ENCODE results near the gene DNA2.
A peak's percentile ranks its signal among the peaks of the same experiment; 100 is the strongest.
"Not testable (repeated sequence)": the region's sequence is repeated elsewhere in the genome, so short reads cannot be mapped to it uniquely, and the experiment has no call there.

DNA2 gene, protein sequence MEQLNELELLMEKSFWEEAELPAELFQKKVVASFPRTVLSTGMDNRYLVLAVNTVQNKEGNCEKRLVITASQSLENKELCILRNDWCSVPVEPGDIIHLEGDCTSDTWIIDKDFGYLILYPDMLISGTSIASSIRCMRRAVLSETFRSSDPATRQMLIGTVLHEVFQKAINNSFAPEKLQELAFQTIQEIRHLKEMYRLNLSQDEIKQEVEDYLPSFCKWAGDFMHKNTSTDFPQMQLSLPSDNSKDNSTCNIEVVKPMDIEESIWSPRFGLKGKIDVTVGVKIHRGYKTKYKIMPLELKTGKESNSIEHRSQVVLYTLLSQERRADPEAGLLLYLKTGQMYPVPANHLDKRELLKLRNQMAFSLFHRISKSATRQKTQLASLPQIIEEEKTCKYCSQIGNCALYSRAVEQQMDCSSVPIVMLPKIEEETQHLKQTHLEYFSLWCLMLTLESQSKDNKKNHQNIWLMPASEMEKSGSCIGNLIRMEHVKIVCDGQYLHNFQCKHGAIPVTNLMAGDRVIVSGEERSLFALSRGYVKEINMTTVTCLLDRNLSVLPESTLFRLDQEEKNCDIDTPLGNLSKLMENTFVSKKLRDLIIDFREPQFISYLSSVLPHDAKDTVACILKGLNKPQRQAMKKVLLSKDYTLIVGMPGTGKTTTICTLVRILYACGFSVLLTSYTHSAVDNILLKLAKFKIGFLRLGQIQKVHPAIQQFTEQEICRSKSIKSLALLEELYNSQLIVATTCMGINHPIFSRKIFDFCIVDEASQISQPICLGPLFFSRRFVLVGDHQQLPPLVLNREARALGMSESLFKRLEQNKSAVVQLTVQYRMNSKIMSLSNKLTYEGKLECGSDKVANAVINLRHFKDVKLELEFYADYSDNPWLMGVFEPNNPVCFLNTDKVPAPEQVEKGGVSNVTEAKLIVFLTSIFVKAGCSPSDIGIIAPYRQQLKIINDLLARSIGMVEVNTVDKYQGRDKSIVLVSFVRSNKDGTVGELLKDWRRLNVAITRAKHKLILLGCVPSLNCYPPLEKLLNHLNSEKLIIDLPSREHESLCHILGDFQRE

GRCh38 chr10:68471586-68472408 lies at the start of gene DNA2:
TSS of gene DNA2 (minus strand) at chr10:68471973. CDS start at chr10:68471864, 109 bp downstream.
- Histone ChIP-seq H3K4me1 (ENCODE audit: control insufficient read depth, insufficient read depth, low read length) (peaks cover 4% of the 10 kb centered on the region), H3K9ac (ENCODE audit: low read length) (peak within 1 kb of the TSS; percentile 70)

DNA sequence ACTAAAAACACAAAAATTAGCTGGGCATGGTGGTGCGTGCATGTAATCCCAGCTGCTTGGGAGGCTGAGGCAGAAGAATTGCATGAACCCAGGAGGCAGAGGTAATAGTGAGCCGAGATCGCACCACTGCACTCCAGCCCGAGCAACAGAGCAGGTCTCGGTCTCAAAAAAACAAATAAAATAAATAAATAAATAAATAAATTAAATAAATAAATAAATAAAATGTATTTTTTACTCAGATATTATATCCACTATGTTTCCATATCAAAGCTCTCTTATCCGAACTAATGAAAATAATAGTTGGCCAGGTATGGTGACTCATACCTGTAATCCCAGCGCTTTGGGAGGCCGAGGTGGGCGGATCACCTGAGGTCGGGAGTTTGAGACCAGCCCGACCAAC lies 46.8 kb upstream of the DNA2 start:
- H3K9ac ChIP-seq (ENCODE audit: low read length); H3K9me3 ChIP-seq (ENCODE audit: control insufficient read depth, low read length); H3K36me3 ChIP-seq (ENCODE audit: control insufficient read depth, insufficient read depth, low read length); H3K27me3 ChIP-seq (ENCODE audit: control insufficient read depth, insufficient read depth, low read length); H3K4me3 ChIP-seq (ENCODE audit: low read length): not testable (repeated sequence)
- H3K4me1 ChIP-seq (ENCODE audit: control insufficient read depth, insufficient read depth, low read length), result peaks cover 11% of the 10 kb centered on the region

More at GRCh38 chr10:68471586-68472408, at the start of gene DNA2:
- Histone ChIP-seq H3K9me3 (ENCODE audit: control insufficient read depth, low read length) (no peaks in the 10 kb centered on the region), H3K27me3 (ENCODE audit: control insufficient read depth, insufficient read depth, low read length) (no peaks in the 10 kb centered on the region), H3K36me3 (ENCODE audit: control insufficient read depth, insufficient read depth, low read length) (no peaks in the 10 kb centered on the region), H3K4me3 (ENCODE audit: low read length) (peak within 1 kb of the TSS; percentile 73)

DNA sequence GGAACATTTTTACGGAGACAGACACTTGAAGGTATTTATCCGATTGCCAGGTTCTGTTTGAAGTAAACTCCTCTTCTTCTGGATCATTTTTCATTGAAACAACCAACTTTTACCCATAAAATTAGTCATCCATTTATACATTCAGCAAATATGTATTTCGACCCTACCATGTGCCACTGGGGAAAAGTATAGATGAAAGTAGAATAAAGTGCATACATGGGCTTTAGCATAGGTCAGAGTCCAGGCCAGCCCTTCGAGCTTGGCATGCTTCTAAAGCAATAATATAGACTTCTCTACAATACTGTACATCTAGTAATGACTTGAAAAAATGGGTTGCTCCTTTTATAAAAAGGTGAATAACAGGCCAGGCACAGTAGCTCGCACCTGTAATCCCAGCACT lies 45.4 kb upstream of the DNA2 start:
- Histone ChIP-seq H3K4me1 (ENCODE audit: control insufficient read depth, insufficient read depth, low read length) (peaks cover 11% of the 10 kb centered on the region), H3K4me3 (ENCODE audit: low read length) (no peak overlapping the region), H3K9me3 (ENCODE audit: control insufficient read depth, low read length) (no peaks in the 10 kb centered on the region), H3K27me3 (ENCODE audit: control insufficient read depth, insufficient read depth, low read length) (no peaks in the 10 kb centered on the region), H3K36me3 (ENCODE audit: control insufficient read depth, insufficient read depth, low read length) (no peaks in the 10 kb centered on the region), H3K9ac (ENCODE audit: low read length) (no peak overlapping the region)

GRCh38 chr10:68516766-68517165 lies 45.0 kb upstream of the DNA2 start:
- peaks cover 11% of the 10 kb centered on the region for H3K4me1 ChIP-seq (ENCODE audit: control insufficient read depth, insufficient read depth, low read length)
- no peak overlapping the region for H3K9ac ChIP-seq (ENCODE audit: low read length)
- H3K4me3 ChIP-seq (ENCODE audit: low read length), result no peak overlapping the region
- H3K9me3 ChIP-seq (ENCODE audit: control insufficient read depth, low read length), result no peaks in the 10 kb centered on the region
- H3K36me3 ChIP-seq (ENCODE audit: control insufficient read depth, insufficient read depth, low read length), result no peaks in the 10 kb centered on the region
- no peaks in the 10 kb centered on the region for H3K27me3 ChIP-seq (ENCODE audit: control insufficient read depth, insufficient read depth, low read length)

- not testable (repeated sequence) for H3K4me3 ChIP-seq (ENCODE audit: low read length); H3K9me3 ChIP-seq (ENCODE audit: control insufficient read depth, low read length); H3K36me3 ChIP-seq (ENCODE audit: control insufficient read depth, insufficient read depth, low read length); H3K27me3 ChIP-seq (ENCODE audit: control insufficient read depth, insufficient read depth, low read length)
- peaks cover 11% of the 10 kb centered on the region for H3K4me1 ChIP-seq (ENCODE audit: control insufficient read depth, insufficient read depth, low read length)
- peak overlapping the region; percentile 39 for H3K9ac ChIP-seq (ENCODE audit: low read length)
These were observed 44.4 kb upstream of the DNA2 start for GRCh38 chr10:68516216-68516615.

GRCh38 chr10:68508090-68508489 lies 36.3 kb upstream of the DNA2 start:
- Histone ChIP-seq H3K36me3 (ENCODE audit: control insufficient read depth, insufficient read depth, low read length) (no peaks in the 10 kb centered on the region), H3K27me3 (ENCODE audit: control insufficient read depth, insufficient read depth, low read length) (no peaks in the 10 kb centered on the region), H3K9ac (ENCODE audit: low read length) (no peak overlapping the region), H3K9me3 (ENCODE audit: control insufficient read depth, low read length) (no peaks in the 10 kb centered on the region), H3K4me1 (ENCODE audit: control insufficient read depth, insufficient read depth, low read length) (no peaks in the 10 kb centered on the region), H3K4me3 (ENCODE audit: low read length) (no peak overlapping the region)

DNA sequence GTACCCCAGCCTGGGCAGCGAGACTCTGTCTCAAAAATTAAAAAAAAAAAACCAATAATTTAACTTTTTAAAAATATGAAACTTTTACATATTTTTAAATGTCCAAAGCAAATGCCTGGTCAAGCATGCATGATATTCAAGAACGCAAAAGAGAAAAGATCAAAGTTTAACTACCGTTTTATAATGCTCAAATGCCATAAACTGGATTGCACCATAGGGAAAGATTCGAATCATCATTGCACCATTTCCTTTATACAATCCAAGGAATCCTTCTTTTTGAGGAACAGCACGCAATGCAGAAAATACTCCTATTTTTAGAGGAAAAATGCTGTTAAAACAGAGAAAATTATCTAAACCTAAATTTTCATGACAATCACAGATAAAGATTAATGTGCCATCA lies 34.6 kb upstream of the DNA2 start:
- no peaks in the 10 kb centered on the region for H3K9me3 ChIP-seq (ENCODE audit: control insufficient read depth, low read length)
- no peaks in the 10 kb centered on the region for H3K27me3 ChIP-seq (ENCODE audit: control insufficient read depth, insufficient read depth, low read length)
- no peak overlapping the region for H3K4me3 ChIP-seq (ENCODE audit: low read length)
- no peak overlapping the region for H3K9ac ChIP-seq (ENCODE audit: low read length)
- H3K36me3 ChIP-seq (ENCODE audit: control insufficient read depth, insufficient read depth, low read length), result peaks cover 3% of the 10 kb centered on the region
- no peaks in the 10 kb centered on the region for H3K4me1 ChIP-seq (ENCODE audit: control insufficient read depth, insufficient read depth, low read length)

DNA sequence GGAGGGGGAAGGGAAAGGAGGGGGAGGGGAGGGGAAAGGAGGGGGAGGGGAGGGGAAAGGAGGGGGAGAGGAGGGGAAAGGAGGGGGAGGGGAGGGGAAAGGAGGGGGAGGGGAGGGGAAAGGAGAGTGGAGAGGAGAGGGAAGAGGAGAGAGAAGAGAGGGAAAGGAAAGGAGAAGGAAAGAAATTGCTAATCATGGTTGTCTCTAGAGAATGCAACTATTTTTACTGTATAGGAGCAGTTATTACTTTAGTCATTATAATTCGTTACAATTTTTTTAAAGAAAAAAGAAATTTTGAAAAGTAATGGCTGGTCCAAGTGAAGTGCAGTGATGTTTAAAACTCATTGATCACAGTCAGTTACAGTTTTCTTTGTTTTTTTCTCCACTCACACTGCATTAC lies 31.1 kb upstream of the DNA2 start:
- no peaks in the 10 kb centered on the region for H3K4me1 ChIP-seq (ENCODE audit: control insufficient read depth, insufficient read depth, low read length)

DNA sequence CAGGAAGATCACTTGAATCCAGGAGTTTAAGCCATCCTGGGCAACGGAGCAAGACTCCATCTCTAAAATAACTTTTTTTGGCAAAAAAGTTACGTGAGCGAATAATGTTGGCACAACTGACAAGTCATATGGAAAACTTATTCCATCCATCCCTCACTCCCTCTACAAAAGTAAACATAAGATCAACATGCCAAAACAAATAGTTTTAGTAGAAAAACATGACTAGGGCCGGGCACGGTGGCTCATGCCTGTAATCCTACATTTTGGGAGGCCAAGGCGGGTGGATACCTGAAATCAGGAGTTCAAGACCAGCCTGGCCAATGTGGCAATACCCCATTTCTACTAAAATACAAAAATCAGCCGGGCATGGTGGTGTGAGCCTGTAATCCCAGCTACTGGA lies 29.9 kb upstream of the DNA2 start:
- H3K9ac ChIP-seq (ENCODE audit: low read length), result no peak overlapping the region
- no peaks in the 10 kb centered on the region for H3K9me3 ChIP-seq (ENCODE audit: control insufficient read depth, low read length)
- no peaks in the 10 kb centered on the region for H3K27me3 ChIP-seq (ENCODE audit: control insufficient read depth, insufficient read depth, low read length)
- H3K4me3 ChIP-seq (ENCODE audit: low read length), result no peak overlapping the region
- peaks cover 3% of the 10 kb centered on the region for H3K36me3 ChIP-seq (ENCODE audit: control insufficient read depth, insufficient read depth, low read length)
- H3K4me1 ChIP-seq (ENCODE audit: control insufficient read depth, insufficient read depth, low read length), result no peaks in the 10 kb centered on the region

More for the DNA sequence above, 31.1 kb upstream of the DNA2 start:
- Histone ChIP-seq H3K27me3 (ENCODE audit: control insufficient read depth, insufficient read depth, low read length) (no peaks in the 10 kb centered on the region), H3K36me3 (ENCODE audit: control insufficient read depth, insufficient read depth, low read length) (peaks cover 3% of the 10 kb centered on the region), H3K9me3 (ENCODE audit: control insufficient read depth, low read length) (no peaks in the 10 kb centered on the region), H3K9ac (ENCODE audit: low read length) (no peak overlapping the region), H3K4me3 (ENCODE audit: low read length) (no peak overlapping the region)

- H3K9me3 ChIP-seq (ENCODE audit: control insufficient read depth, low read length), result no peaks in the 10 kb centered on the region
- no peak overlapping the region for H3K9ac ChIP-seq (ENCODE audit: low read length)
- peaks cover 3% of the 10 kb centered on the region for H3K36me3 ChIP-seq (ENCODE audit: control insufficient read depth, insufficient read depth, low read length)
- no peak overlapping the region for H3K4me3 ChIP-seq (ENCODE audit: low read length)
- H3K27me3 ChIP-seq (ENCODE audit: control insufficient read depth, insufficient read depth, low read length), result no peaks in the 10 kb centered on the region
- no peaks in the 10 kb centered on the region for H3K4me1 ChIP-seq (ENCODE audit: control insufficient read depth, insufficient read depth, low read length)
These were observed 27.8 kb upstream of the DNA2 start for GRCh38 chr10:68499544-68499943.

- no peaks in the 10 kb centered on the region for H3K9me3 ChIP-seq (ENCODE audit: control insufficient read depth, low read length)
- no peaks in the 10 kb centered on the region for H3K4me1 ChIP-seq (ENCODE audit: control insufficient read depth, insufficient read depth, low read length)
- no peaks in the 10 kb centered on the region for H3K36me3 ChIP-seq (ENCODE audit: control insufficient read depth, insufficient read depth, low read length)
- no peaks in the 10 kb centered on the region for H3K27me3 ChIP-seq (ENCODE audit: control insufficient read depth, insufficient read depth, low read length)
- H3K9ac ChIP-seq (ENCODE audit: low read length), result no peak overlapping the region
- H3K4me3 ChIP-seq (ENCODE audit: low read length), result no peak overlapping the region
These were observed 24.3 kb upstream of the DNA2 start for GRCh38 chr10:68496072-68496471.
